CD4-positive, alpha-beta T cell treated with Interleukin-17A for 1 hour (primary cell): ENCODE measurements around the gene TLL2.

Experiments used
- DNase-seq: peaks from one replicate; pipeline ENCODE4 v3.0.0-alpha.2; 2020

TLL2 gene

GRCh38 chr10:96505150-96506136, 8.3 kb downstream of the TLL2 start:
- DNase-seq, result no peak

DNA sequence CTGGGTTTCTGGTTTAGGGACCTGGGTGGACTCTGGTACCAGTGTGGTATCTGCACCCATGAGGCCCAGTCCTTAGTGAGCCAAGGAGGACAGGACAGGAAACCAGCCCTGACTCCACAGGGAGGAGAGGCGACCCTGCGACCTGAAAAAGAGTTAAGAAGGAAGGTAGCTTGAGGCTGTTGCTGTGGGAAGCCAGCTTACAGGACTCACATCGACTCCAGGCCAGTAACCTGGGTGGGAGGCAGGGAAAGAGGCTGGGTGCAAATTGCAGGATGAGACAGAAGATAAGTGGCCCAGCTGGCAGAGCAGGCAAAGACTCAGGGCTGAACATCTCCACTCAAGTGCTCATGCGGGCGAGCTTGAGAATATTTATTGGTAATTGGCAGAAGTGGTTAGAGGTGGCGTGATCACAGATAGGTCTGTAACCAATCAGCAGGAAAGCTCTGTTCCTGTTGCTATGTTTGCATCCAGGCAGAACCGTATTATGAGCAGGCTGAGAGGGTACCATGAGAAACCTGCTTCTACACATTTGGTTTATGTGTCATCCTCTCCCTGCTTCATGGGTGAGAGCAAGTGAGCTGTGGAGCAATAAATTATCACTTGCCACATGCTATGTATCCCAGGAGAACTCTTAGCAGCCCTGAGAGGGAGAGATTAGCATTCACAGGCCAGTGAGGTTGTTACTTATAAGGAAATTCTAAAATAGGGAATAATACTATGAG, 11.0 kb downstream of the TLL2 start:
- no peak for DNase-seq

DNA sequence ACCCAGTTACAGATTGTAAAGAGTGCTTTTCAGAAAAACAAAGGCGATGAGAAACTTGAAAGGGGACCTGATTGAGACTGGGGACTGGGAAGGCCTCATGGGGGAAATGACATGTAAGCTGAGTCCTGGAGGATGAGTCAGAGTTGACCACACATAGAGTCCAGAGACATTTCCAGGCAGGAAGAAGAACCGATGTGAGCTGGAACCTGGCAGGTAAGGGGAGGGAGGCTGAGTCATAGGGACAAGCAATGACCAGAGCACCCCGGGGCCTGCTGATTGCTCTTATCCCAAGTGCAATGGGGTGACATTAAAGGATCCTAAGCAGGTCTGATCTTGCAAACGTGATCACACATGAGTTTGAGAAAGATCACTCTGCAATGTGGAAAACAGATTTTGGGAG, 11.7 kb downstream of the TLL2 start:
- no peak for DNase-seq

- no peak for DNase-seq
These were observed 13.2 kb downstream of the TLL2 start for GRCh38 chr10:96500519-96500918.

DNA sequence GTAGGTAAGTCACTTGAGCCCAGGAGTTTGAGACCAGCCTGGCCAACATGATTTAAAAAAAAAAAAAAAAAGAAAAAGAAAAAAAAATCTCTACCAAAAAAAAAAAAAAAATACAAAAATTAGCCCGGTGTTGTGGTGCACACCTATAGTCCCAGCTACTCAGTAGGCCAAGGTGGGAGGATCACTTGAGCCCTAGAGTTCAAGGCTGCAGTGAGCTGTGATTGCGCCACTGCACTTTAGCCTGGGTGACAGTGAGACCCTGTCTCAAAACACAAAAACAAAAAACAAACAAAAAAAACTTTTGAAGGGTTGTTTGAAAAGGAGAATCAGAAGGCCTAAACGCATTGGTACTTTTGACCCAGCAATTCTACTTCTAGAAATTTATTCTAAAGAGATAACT, 13.7 kb downstream of the TLL2 start:
- DNase-seq, result no peak

GRCh38 chr10:96497391-96497790, 16.3 kb downstream of the TLL2 start:
- no peak for DNase-seq

DNA sequence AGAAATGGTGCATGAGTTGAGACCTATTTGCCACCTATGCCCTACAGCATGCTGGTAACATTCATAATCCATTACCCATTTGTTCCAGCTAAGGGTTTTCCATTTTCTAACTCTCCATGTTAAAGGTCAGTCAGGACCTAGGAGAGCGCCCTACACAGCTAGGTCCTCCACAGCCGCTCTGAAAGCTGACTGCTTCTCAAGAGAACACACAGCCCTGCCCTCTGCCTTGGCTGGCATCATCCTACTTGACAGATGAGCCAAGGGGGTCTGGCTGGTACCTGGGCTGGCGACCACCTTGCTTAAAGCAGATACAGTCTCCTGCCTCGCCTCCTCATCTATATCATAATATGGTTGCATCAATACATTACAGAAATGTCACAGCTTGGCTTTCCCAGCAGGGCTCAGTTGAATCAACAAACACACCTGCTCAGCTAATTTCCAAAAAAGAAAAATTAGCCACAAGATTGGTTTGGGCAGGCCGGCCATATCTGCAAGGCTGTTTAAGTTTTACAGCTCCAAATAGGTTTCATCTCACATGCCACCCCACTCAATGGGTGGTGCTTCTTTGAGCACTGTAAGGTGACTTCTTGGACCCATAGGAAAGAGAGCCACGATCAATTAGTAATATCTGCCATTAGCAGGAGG, 17.3 kb downstream of the TLL2 start:
- DNase-seq, result no peak

- DNase-seq, result no peak
These were observed 18.2 kb downstream of the TLL2 start for GRCh38 chr10:96495544-96495943.

DNA sequence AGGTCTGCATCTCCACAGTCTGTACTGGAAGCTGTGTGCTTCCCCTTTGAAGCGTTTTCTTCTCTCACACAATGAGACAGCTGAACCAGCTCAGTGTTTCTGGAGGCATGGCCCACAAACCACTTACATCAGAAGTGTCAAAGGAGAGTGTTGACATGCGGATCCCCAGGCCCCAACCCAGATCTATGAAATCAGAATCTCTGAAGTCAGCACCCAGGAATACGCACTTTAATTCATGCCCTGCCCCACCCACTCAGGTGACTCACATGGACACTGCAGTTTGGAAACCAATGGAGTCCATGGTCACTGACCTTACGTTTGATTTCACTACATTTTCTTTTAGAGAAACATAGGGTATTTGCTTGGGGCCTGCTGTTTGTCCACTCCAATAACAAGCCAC, 19.0 kb downstream of the TLL2 start:
- DNase-seq, result no peak

DNA sequence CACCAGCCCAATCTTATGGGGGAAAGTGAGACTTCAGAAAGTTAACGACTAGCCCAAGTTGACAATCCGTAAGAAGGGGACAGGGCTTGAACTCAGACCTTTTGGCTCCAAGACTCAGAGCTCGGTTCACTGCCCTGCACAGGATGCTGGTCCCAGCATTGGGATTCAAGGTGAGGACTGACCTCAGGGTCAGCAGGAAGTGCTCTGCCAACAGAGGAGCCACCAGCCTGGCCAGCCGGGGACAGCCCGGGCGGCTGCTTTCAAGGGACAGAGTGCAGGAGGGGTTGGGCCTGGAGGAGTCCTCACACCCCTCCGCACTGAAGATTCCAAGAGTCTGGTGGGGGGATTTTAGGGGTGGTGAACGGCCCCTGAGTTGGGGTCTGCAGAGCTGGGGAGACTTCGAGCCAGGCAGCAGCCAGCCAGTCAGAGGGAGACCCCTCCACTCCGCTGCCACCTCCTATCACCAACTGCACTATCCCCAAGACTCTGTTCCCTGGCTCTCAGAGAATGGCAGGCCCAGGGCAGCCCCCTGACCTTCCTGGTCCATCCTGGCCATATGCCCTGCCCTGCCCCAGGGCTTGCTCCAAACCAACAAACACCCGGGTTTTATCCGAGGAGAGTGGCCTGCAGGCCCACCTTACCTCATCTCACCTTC, 19.7 kb downstream of the TLL2 start:
- no peak for DNase-seq

DNA sequence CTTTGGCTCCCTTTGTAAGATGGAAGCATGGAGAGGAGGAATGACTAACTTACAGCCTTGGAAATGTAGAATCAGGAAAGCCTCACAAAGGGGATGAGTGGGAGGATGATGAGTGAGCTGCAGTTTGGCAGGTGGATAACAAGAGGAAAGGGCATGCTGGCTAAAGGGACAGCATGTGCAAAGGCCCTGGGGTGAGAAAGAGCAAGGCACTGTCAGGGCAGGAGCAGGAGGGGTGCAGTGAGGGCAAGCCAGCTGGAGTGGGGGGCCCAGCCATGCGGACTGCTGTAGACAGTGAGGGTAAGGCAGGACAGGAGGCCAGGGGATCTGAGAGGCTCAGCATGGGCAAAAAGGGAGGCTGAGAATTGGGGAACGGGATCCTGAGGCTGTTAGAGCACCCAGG, 20.5 kb downstream of the TLL2 start:
- no peak for DNase-seq

DNA sequence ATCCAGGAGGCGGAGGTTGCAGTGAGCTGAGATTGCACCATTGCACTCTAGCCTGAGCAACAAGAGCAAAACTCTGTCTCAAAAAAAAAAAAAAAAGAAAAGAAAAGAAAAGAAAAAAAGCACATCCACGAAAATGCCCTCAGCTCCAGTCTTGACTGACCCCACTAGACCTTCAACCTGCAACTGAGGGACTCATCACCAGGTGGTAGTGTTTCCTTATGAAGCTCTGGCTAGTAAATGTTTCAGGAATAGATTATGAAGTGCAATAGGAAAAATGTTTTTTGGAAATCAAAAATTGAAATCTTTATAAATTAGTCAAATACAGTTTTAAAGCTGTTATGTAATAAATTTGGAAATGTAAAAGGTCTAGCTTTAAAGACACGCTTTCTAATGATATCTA, 22.4 kb downstream of the TLL2 start:
- no peak for DNase-seq

- no peak for DNase-seq
These were observed 25.4 kb downstream of the TLL2 start for GRCh38 chr10:96488161-96488935.

DNA sequence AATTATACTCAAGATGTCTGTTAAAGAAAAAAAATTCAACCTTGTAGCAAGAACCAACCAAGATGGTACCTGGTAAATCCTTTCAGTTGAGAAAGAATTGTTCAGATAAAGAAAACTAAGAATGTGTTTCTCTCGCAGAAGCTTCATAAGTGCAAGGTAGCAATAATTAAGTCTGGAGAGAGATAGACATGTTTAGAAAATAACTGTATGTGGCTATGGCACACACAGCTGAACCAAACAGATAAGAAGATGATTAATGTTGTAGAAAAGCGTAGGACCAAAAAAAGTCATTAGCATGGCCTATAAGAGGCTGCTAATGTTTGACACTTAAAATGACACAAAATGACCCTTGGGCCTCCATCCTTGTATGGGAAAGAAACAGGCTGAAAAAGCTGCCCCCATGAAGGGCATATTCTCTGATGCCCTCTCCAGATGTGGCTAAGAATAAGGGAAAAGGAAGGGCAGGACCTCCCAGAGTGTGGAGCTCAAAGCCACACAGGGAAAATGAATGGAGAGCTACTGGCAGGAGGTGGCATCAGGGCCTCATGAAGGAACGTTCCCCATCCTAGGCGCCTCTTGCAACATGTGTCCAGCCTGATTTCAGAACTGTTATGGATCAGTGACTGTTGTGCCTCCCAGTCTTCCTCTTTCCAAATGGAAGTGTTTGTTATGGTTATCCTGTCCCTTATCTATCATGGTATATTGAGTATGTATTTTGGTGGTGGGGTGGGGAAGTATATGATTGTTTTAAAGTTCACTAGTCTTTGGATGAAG, 30.7 kb downstream of the TLL2 start:
- no peak for DNase-seq

DNA sequence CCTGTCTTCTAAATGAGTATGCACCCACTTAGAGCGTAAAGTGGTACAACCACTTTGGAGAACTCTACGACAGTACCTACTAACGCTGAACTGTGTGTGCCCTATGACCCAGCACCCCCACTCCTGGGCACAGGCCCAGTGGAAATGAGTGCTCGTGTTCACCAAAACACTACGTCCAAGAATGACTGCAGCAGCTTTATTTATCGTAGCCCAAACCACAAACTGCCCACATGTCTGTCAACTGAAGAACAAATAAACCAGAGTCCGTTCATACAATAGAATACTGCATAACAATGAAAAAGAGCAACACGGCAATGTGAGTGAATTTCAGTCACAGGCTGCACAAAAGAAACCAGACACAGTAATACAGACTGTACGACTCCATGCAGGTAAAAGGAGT, 35.4 kb downstream of the TLL2 start:
- no peak for DNase-seq

DNA sequence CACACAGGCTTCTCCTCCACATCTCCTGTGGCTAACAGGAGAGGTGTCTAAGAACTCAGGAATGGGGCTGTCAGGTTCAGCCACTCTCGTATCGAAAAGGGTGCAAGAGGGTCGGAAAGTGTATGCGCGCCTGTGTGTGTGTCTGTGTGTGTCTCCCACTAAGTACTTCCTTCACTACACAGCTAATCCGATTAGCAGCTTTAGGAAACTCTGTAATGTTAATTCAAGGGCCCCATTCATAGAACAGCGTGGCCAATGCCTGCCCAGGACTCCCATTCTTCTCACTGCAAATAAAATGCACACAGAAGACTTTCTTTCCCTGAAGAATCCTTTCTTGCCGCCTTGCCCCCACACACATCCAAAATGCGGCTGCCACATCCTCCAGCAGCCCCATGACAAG, 39.9 kb downstream of the TLL2 start:
- no peak for DNase-seq

- peak; percentile 1 for DNase-seq
These were observed 43.5 kb downstream of the TLL2 start for GRCh38 chr10:96470116-96470743.

- no peak for DNase-seq
These were observed 44.9 kb downstream of the TLL2 start for GRCh38 chr10:96468845-96469244.

DNA sequence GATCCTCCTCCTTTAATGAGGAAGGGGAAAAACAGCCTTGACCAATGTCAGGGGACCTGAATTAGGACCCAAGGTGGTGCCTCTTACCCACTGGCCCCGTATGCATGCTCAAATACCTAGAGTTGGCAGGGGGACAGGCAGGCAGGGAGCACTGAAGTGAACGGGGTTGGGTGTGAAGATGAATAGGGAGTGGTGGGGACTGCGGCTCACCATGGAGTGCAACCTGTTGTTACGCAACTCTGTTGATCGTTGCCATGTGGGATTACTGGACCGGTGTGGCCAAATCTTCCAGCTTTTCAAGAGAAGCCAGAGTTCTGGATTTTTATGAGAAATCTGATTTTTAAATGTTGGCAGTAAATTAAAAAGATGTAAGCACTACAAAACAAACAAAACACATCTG, 48.1 kb downstream of the TLL2 start:
- DNase-seq, result no peak

DNA sequence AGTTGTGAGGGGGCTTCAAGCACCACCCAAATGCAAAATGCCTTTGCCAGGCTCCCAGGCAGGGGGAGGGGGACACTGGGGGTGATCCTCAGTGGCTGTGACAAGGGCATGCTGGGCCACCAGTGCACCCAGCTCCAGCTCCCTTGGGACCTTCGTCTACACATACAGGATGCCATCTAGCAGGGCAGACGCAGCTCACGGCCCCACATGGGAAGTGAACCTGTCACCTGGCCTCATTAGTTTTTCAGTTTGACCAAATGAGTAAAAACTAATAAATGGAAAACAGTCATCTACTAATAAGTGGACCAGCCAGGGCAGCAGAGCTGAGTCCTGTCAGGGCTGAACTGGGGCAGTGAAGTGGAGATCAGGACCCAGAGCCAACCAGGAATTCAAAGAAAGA, 50.2 kb downstream of the TLL2 start:
- no peak for DNase-seq

GRCh38 chr10:96462606-96463151, 51.0 kb downstream of the TLL2 start:
- DNase-seq, result no peak
